HG02981 (cell line): ENCODE measurements around the gene WT1.

ENCODE experiments used
- ATAC-seq: cut with Tn5 transposase; IDR thresholded peaks from one replicate; pipeline ENCODE4 v1.9.1; 2021; ENCODE audit warnings: mild to moderate bottlenecking, moderate library complexity; ENCODE audit not compliant: unreplicated experiment

WT1 gene

GRCh38 chr11:32426192-32426591, 9.1 kb downstream of the WT1 start:
- ATAC-seq = no peak

- no peak for ATAC-seq
These were observed 9.6 kb downstream of the WT1 start for GRCh38 chr11:32425761-32426160.

- ATAC-seq = no peak
These were observed 12.8 kb downstream of the WT1 start for GRCh38 chr11:32422545-32422944.

GRCh38 chr11:32421992-32422391, 13.3 kb downstream of the WT1 start:
- ATAC-seq = no peak

- peak; percentile 91 for ATAC-seq
These were observed 14.1 kb downstream of the WT1 start for GRCh38 chr11:32420937-32421901.

GRCh38 chr11:32420139-32420538, 15.2 kb downstream of the WT1 start:
- ATAC-seq = no peak

- ATAC-seq = no peak
These were observed 16.5 kb downstream of the WT1 start for GRCh38 chr11:32418836-32419235.

GRCh38 chr11:32417806-32418205, 17.5 kb downstream of the WT1 start:
- no peak for ATAC-seq

GRCh38 chr11:32416301-32416700, 19.0 kb downstream of the WT1 start:
- no peak for ATAC-seq

- ATAC-seq = no peak
These were observed 20.4 kb downstream of the WT1 start for GRCh38 chr11:32414925-32415324.

GRCh38 chr11:32411942-32412615, 23.3 kb downstream of the WT1 start:
- ATAC-seq = no peak

GRCh38 chr11:32405592-32405991, 29.7 kb downstream of the WT1 start:
- no peak for ATAC-seq

GRCh38 chr11:32402836-32403235, 32.5 kb downstream of the WT1 start:
- no peak for ATAC-seq

GRCh38 chr11:32400670-32401369, 34.5 kb downstream of the WT1 start:
- no peak for ATAC-seq

GRCh38 chr11:32400196-32400595, 35.1 kb downstream of the WT1 start:
- no peak for ATAC-seq

- no peak for ATAC-seq
These were observed 38.3 kb downstream of the WT1 start for GRCh38 chr11:32396991-32397390.

- peak; percentile 63 for ATAC-seq
These were observed 39.0 kb downstream of the WT1 start for GRCh38 chr11:32396331-32396730.

- no peak for ATAC-seq
These were observed 40.2 kb downstream of the WT1 start for GRCh38 chr11:32395127-32395526.

GRCh38 chr11:32392840-32393239, 42.5 kb downstream of the WT1 start:
- ATAC-seq = no peak

- no peak for ATAC-seq
These were observed 43.3 kb downstream of the WT1 start for GRCh38 chr11:32391956-32392553.

- no peak for ATAC-seq
These were observed 43.9 kb downstream of the WT1 start for GRCh38 chr11:32391479-32391878.
